ENCODE data around the gene TESK2.

The TESK2 gene

DNA sequence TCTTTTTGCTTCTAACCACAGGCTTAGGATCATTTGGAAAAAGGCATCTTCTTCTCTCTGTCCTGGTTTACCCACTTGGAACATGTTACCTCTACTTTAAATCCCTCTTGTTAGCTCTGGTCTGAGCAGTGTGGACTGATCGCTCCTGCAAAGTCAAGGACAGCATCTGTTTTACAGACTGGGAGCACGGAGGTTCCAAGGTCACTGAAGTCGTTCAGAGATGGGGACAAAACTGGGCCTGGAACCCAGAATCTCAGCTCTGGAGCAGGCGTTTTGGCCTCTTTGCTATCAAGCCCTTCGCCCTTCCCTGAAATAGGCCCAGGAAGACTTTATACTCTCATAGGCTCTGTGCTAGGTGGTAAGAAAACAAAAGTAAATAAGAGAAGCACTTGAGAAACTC, 139.5 kb downstream of the TESK2 start:
- CTCF ChIA-PET = interaction anchor here (2.0 to 4.6 kb wide), 2 partner anchors 7 to 11 kb away, joined by 11 to 20 read pairs; partner anchors contain the start of genes MUTYH and TOE1
- no peak overlapping the region for H3K4me3 Mint-ChIP-seq
- H3K4me1 Mint-ChIP-seq = no peaks in the 10 kb centered on the region
- no peaks in the 10 kb centered on the region for H3K9me3 Mint-ChIP-seq
- DNase-seq = no peak
- no peaks in the 10 kb centered on the region for H3K27me3 Mint-ChIP-seq
- H3K27ac Mint-ChIP-seq = no peak overlapping the region
- peaks cover 5% of the 10 kb centered on the region for H3K36me3 Mint-ChIP-seq

GRCh38 chr1:45348966-45349677, 141.8 kb downstream of the TESK2 start:
- CTCF ChIA-PET = interaction anchor here (1.3 to 4.6 kb wide), 3 partner anchors 10 to 144 kb away, joined by 3 to 20 read pairs (median 8); no protein-coding TSS in a partner anchor
- no peaks in the 10 kb centered on the region for H3K4me1 Mint-ChIP-seq
- no peaks in the 10 kb centered on the region for H3K9me3 Mint-ChIP-seq
- H3K4me3 Mint-ChIP-seq = no peak overlapping the region
- H3K27ac Mint-ChIP-seq = no peak overlapping the region
- H3K36me3 Mint-ChIP-seq = peaks cover 21% of the 10 kb centered on the region
- DNase-seq = no peak
- H3K27me3 Mint-ChIP-seq = no peaks in the 10 kb centered on the region

DNA sequence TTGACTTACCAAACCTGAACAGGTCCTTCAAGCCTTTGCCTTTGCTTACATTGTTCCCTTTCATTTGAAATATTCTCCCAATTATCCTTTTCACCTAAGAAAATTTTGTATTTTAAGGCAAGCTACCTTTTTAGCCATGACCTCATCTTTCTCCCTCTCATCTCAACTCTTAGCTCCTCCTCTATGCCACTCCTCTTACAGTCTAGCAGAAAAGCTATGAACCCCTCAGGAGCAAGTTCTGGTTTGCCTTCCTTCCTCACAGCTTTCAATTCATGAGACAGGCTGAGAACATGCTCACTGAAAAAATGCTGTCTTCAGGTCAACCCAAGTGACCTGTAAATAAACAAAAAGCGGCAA, 142.4 kb downstream of the TESK2 start:
- H3K27me3 Mint-ChIP-seq = no peaks in the 10 kb centered on the region
- CTCF ChIA-PET = interaction anchor here (1.3 to 4.6 kb wide), 3 partner anchors 10 to 144 kb away, joined by 3 to 20 read pairs (median 8); no protein-coding TSS in a partner anchor
- no peaks in the 10 kb centered on the region for H3K4me1 Mint-ChIP-seq
- peaks cover 21% of the 10 kb centered on the region for H3K36me3 Mint-ChIP-seq
- no peaks in the 10 kb centered on the region for H3K9me3 Mint-ChIP-seq
- DNase-seq = no peak
- H3K4me3 Mint-ChIP-seq = no peak overlapping the region
- no peak overlapping the region for H3K27ac Mint-ChIP-seq

DNA sequence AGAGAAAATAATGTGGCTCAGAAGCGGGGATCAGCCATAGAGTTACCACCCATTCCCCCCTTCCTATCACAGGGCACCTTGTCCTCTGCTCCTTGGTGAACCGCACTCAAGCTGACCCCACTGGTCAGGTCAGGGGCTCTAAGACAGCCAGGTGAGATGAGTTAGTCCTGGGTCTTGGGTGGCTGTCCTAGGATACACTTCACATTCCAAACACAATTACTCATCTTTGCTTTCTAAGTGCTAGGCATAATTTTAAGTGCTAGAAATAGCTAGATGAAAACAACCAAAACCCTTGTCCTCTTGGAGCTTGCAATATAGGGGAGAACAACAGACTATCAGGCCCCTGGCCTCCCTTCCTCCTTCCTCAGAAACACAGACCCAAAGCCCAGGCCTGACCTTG, 142.9 kb downstream of the TESK2 start:
- DNase-seq = no peak
- H3K27me3 Mint-ChIP-seq = no peaks in the 10 kb centered on the region
- no peaks in the 10 kb centered on the region for H3K4me1 Mint-ChIP-seq
- CTCF ChIA-PET = interaction anchor here (1.3 to 4.6 kb wide), 3 partner anchors 11 to 145 kb away, joined by 3 to 20 read pairs (median 8); no protein-coding TSS in a partner anchor
- no peak overlapping the region for H3K27ac Mint-ChIP-seq
- no peak overlapping the region for H3K4me3 Mint-ChIP-seq
- peaks cover 22% of the 10 kb centered on the region for H3K36me3 Mint-ChIP-seq
- no peaks in the 10 kb centered on the region for H3K9me3 Mint-ChIP-seq

DNA sequence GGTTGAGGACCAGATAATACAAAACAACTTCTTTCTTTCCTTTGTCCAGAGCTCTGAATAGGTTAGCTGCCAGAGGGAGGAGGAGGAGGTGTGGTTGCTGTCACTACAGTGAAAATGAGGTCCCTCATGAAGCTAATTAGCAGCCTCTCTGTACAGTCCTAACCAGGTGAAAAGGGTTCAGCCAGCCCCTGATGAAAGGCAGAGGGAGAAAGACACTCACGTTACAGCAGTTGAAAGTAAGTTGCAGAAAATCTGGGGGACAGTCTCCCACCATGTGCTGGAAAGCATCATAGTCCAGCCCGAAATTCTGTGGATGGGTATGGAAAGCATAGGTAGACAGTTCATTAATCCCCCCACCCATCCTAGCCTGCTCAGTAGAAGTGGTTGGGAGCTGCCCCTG, 144.5 kb downstream of the TESK2 start:
- no peaks in the 10 kb centered on the region for H3K9me3 Mint-ChIP-seq
- no peaks in the 10 kb centered on the region for H3K27me3 Mint-ChIP-seq
- DNase-seq = no peak
- H3K4me3 Mint-ChIP-seq = no peak overlapping the region
- peaks cover 12% of the 10 kb centered on the region for H3K4me1 Mint-ChIP-seq
- peak overlapping the region; percentile 70 for H3K27ac Mint-ChIP-seq
- peaks cover 32% of the 10 kb centered on the region for H3K36me3 Mint-ChIP-seq
- CTCF ChIA-PET = no interaction called here

DNA sequence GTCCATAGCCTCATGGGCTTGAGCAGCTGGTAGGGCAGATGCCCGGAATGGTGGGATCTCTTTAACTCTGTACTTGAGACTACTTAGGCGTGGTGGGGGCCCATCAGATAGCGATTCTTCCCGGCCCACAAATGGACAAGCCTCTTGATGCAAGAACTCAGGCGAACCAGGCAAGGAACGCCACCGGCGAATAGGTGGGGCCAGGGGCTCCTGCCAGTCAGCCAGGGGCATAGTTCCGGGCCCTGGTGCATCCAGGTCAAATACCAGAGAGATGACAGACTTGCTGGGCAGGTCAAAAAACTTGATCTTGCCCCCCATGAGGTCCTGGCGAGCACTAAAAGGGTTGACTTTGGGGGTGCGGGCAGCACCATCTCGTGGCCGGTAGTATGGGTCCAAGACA, 145.9 kb downstream of the TESK2 start:
- H3K4me3 Mint-ChIP-seq = no peak overlapping the region
- H3K9me3 Mint-ChIP-seq = no peaks in the 10 kb centered on the region
- H3K4me1 Mint-ChIP-seq = peaks cover 18% of the 10 kb centered on the region
- no peaks in the 10 kb centered on the region for H3K27me3 Mint-ChIP-seq
- no peak overlapping the region for H3K27ac Mint-ChIP-seq
- no peak for DNase-seq
- CTCF ChIA-PET = no interaction called here
- peaks cover 35% of the 10 kb centered on the region for H3K36me3 Mint-ChIP-seq

DNA sequence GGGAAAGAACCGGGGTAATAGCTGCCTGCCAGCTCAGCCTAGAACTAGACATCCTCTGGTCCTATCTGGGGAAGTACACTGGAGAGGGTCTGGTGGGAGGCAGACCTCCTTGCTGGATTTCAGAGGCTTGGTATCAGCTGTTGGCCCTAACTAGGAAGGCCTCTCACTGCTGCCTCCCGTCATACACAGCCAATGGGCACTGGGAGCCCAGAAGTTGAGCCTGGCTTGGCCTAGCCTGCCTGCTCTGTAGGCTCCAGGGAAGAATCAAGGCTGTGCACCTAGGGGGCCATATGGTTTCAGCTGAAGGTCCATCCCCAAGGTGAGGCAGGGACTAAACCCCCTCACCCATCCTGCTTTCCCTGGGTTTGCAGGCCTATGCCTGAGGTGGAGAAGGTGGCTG, 146.5 kb downstream of the TESK2 start:
- peaks cover 21% of the 10 kb centered on the region for H3K4me1 Mint-ChIP-seq
- DNase-seq = no peak
- H3K4me3 Mint-ChIP-seq = no peak overlapping the region
- CTCF ChIA-PET = interaction anchor here (1.5 kb wide), 1 partner anchor 13 kb away, joined by 4 read pairs; no protein-coding TSS in a partner anchor
- H3K27ac Mint-ChIP-seq = no peak overlapping the region
- H3K27me3 Mint-ChIP-seq = no peaks in the 10 kb centered on the region
- H3K9me3 Mint-ChIP-seq = no peaks in the 10 kb centered on the region
- H3K36me3 Mint-ChIP-seq = peaks cover 35% of the 10 kb centered on the region

GRCh38 chr1:45340816-45341466, 150.0 kb downstream of the TESK2 start:
- peak; percentile 40 for DNase-seq
- no peaks in the 10 kb centered on the region for H3K9me3 Mint-ChIP-seq
- H3K27me3 Mint-ChIP-seq = no peaks in the 10 kb centered on the region
- peak overlapping the region; percentile 98 for H3K4me3 Mint-ChIP-seq
- H3K4me1 Mint-ChIP-seq = peaks cover 45% of the 10 kb centered on the region
- H3K36me3 Mint-ChIP-seq = peaks cover 41% of the 10 kb centered on the region
- CTCF ChIA-PET = interaction anchor here (0.6 to 3.0 kb wide), 8 partner anchors 10 to 327 kb away, joined by 3 to 28 read pairs (median 9); partner anchors contain the start of gene TESK2
- peak overlapping the region; percentile 99 for H3K27ac Mint-ChIP-seq

- Mint-ChIP-seq H3K4me3 (peak within 1 kb of the TSS; percentile 98), H3K27ac (peak within 1 kb of the TSS; percentile 99), H3K27me3 (no peaks in the 10 kb centered on the region), H3K36me3 (peaks cover 36% of the 10 kb centered on the region), H3K4me1 (peaks cover 54% of the 10 kb centered on the region), H3K9me3 (no peaks in the 10 kb centered on the region)
- CTCF ChIA-PET = interaction anchor here (0.8 to 3.0 kb wide), 10 partner anchors 11 to 328 kb away, joined by 3 to 28 read pairs (median 6); partner anchors contain the start of gene TESK2
- DNase-seq = peak; percentile 97
Measured at GRCh38 chr1:45339789-45340558, 151.0 kb downstream of the TESK2 start, which contains the start of the genes MUTYH and TOE1. Gene MUTYH (minus strand): TSS chr1:45340440. CDS start chr1:45334505, 5,935 bp downstream. Gene TOE1 (plus strand): TSS chr1:45340170. CDS start chr1:45340253, 83 bp downstream.

DNA sequence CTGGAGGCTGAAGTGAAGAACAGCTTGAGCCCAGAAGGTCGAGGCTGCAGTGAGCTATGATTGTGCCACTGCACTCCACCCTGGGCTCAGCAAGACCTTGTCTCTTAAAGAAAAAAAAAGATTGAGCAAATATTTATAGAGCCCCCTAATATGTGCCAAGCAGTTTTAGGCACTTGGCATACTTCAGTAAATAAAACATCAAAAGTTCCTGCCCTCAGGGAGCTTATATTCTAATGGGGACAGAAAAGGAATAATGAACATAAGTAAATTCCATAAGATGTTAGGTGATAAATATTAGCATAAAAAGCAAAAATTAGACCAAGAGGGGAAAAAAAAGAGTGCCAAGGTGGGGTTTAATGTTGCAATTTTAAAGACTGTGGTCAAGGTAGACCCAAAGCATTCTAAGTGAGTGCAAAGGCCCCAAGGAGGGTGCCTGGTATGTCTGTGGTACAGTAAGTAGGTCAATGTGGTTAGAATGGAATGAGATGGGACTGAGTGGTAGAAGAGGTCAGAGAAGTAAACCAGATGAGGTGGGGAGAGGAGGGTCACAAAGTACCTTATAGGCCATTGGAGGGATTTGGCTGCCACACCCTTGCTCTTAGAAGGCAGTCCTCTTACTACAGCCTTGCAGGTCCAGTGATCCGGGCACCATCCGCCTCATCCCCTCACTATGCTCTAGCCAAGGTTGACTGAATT, 153.2 kb downstream of the TESK2 start:
- H3K4me3 Mint-ChIP-seq = peak overlapping the region; percentile 98
- no peaks in the 10 kb centered on the region for H3K9me3 Mint-ChIP-seq
- peaks cover 70% of the 10 kb centered on the region for H3K4me1 Mint-ChIP-seq
- peak overlapping the region; percentile 61 for H3K27ac Mint-ChIP-seq
- no peaks in the 10 kb centered on the region for H3K27me3 Mint-ChIP-seq
- no peak for DNase-seq
- CTCF ChIA-PET = interaction anchor here (0.5 kb wide), 1 partner anchor 593 kb away, joined by 3 read pairs; no protein-coding TSS in a partner anchor
- peaks cover 38% of the 10 kb centered on the region for H3K36me3 Mint-ChIP-seq

DNA sequence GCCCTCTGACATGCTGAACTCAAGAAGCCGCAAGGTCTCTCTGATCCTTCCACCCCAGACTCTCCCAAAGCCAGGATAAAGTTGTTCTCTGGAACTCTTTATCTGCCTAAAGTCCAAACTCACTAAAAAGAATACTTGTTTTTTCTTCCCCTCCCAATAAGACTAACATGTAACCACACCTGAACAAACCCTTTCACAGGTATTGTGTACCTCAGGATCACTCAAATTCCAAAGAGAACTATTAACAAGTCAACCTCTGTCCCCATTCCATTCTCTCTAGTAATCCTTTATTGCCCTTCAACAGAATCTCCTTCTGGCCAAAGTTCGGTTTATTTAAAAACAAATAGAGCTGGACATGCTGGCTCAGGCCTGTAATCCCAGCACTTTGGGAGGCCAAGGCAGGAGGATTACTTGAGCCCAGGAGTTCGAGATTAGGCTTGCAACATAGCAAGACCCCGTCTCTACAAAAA, 155.1 kb downstream of the TESK2 start:
- H3K36me3 Mint-ChIP-seq = peaks cover 31% of the 10 kb centered on the region
- H3K4me1 Mint-ChIP-seq = peaks cover 54% of the 10 kb centered on the region
- CTCF ChIA-PET = no interaction called here
- H3K27ac Mint-ChIP-seq = no peak overlapping the region
- H3K27me3 Mint-ChIP-seq = no peaks in the 10 kb centered on the region
- H3K9me3 Mint-ChIP-seq = no peaks in the 10 kb centered on the region
- no peak for DNase-seq
- no peak overlapping the region for H3K4me3 Mint-ChIP-seq

DNA sequence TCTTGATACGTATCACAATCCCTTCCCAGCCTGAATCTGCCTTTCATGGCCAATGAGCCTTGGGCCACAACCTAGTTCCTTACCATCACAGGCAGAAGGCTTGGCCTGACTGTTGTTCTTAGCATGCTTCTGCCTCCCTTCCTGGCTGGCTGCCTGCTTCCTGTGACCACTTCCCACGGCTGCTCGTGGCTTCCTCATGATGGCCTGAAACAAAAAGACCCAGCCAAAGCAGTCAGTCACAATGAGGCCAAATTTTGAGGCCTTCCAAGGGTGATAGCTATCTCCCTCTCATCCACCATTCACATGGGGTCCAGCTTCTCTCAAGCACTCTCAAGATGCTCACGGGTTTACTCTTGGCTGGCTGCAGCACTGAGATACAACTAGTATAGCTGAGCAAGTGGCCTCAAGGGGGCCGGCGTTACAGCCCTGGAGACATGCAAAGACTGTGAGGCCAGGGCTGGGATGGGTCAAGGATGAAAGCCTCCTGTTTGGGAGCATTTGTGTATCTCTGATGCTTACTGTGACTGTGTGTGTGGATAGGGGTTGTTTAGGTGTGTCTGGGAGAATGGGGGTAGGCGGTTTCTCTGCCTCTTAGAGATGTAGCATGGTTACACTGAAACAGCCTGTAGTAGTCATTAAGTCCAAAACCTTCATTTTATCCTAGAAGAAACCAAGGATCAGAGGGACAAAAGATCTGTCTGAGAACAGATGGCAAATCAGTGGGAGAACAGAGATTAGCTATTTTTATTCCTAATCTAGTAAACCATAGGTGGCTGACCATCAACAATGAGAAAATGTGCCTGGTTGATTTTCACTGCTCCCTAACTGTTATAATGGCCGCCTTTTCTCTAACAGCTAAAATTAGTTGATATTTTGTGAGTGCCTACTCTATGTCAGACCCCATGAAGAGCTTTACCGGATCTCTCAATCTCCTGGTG, 156.4 kb downstream of the TESK2 start:
- CTCF ChIA-PET = interaction anchor here (1.5 kb wide), 1 partner anchor 158 kb away, joined by 4 read pairs; no protein-coding TSS in a partner anchor
- Mint-ChIP-seq H3K27me3 (no peaks in the 10 kb centered on the region), H3K27ac (peak overlapping the region; percentile 44), H3K4me3 (no peak overlapping the region), H3K9me3 (no peaks in the 10 kb centered on the region), H3K36me3 (peaks cover 31% of the 10 kb centered on the region), H3K4me1 (peaks cover 51% of the 10 kb centered on the region)
- peak; percentile 33 for DNase-seq
